ENCODE results near the gene FBXO36.

GRCh38 chr2:230000118-230000841 lies 78.0 kb downstream of the FBXO36 start:
- TF ChIP-seq POLR2AphosphoS5 (IDR thresholded peaks at IDR 0.05; ENCODE audit: low read depth, low read length) (no peak), SIN3A (IDR thresholded peaks at IDR 0.05; ENCODE audit: borderline replicate concordance, insufficient read depth, low read length) (no peak), REST (IDR thresholded peaks at IDR 0.05; ENCODE audit: insufficient read depth in 1 of 2, low read depth in 2 of 2, low read length in 2 of 2) (no peak), TAF1 (IDR thresholded peaks at IDR 0.05; ENCODE audit: borderline replicate concordance, insufficient read depth, low read length) (no peak), FOXP2 (optimal IDR thresholded peaks at IDR 0.05; ENCODE audit: borderline replicate concordance, extremely low read depth, extremely low read length, insufficient read depth) (no peak)

Measured in PFSK-1 (cell line).